Brain pericyte (primary cell): ENCODE data around the gene VAX1.
"Not testable (repeated sequence)": the region's sequence is repeated elsewhere in the genome, so short reads cannot be mapped to it uniquely, and the experiment has no call there.

Source experiments
- DNase-seq: peaks from one replicate; pipeline ENCODE4 v3.0.0-alpha.2; 2012; ENCODE audit warnings: low read depth, low spot score

The VAX1 gene

GRCh38 chr10:117135480-117136140, 2.5 kb downstream of the VAX1 start:
- DNase-seq, result no peak

DNA sequence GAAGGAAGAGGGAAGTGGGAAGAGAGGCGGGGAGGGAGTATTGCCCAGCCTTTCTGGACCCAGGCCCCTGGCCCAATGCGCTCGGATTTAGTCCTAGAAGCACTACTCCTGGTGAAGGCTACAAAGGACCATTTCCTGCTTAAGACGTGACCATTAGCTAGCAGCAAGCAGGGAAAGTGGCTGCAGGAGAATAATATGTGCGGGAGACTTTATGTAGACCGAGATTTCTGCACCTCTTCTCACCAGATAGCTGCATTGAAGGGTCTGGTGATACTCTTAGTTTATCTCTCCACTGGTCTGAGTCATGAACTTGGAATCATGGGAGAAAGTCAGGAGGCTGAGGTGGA, 3.1 kb downstream of the VAX1 start:
- no peak for DNase-seq

DNA sequence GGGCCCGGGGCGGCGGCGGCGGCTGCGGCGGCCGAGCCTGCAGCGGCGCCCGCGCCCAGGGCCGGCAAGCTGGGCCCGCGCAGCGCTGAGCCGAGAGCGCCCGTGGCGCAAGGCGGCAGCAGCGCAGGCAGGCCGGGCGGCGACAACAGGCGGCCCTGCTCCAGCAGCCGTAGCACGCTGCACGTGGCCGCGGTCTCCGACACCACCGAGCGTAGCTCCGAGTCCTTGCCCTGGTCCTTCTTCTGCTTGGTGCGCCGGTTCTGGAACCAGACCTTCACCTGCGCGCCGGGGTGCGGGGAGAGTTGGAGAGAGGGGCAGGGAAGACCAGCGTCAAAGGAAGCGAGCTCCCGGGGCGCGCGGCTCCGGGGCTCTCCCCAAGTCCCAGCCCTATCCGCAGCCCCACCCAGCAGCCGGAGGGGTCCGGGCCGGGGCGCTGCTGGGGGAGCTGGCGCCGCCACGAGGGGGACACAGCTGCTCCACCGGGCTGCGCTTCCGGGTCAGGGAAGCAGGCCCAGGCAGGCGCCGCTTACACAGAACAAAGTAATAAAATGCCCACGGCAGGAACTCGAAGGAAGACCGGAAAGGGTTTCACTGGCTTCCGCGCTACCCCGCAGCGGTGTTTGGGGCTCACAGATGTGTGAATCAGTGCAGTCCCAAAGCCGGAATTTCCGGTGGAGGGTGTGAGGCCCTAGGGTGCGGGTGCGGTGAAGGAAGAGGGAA, 3.6 kb downstream of the VAX1 start:
- no peak for DNase-seq

- DNase-seq, result no peak
These were observed 4.1 kb downstream of the VAX1 start for GRCh38 chr10:117134056-117134305.

DNA sequence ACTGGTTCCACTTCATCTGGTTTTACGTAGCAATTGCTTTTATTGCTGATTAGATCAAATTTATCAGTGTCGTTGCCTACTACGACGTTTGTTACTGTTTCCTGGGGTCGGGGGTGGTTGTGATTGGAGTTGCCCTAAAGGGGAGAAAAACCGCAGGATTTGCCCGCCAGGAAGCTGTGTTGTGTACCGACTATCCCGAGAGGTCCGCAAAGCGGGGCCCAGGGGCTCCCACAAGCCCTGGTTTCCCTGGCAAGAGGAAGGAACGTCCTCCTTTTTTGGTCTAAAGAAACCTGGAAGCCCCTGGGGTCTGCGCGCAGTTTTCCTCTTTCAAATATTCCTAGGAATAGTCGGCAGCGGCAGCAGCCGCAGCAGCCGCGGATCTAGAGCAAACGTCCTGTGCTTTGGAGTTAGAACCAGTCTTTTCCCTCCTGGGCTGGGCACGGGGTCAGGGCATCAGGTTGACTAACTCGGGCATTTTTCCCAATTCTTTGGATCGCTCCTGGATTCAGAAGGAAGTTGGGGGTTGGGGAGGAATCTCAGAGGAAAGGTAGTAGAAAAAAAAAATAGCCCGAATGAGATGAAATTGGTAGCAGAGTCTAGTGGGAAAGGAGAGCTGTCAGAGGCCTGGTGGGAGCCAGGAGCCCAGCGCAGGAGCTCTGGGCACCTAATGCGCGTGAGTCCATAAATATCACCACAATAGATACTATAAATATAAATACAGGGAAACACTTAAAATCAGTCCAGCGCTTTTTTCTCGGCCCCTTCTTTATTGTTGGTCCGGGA, 4.6 kb downstream of the VAX1 start:
- no peak for DNase-seq

GRCh38 chr10:117132751-117133231, 5.3 kb downstream of the VAX1 start:
- no peak for DNase-seq

DNA sequence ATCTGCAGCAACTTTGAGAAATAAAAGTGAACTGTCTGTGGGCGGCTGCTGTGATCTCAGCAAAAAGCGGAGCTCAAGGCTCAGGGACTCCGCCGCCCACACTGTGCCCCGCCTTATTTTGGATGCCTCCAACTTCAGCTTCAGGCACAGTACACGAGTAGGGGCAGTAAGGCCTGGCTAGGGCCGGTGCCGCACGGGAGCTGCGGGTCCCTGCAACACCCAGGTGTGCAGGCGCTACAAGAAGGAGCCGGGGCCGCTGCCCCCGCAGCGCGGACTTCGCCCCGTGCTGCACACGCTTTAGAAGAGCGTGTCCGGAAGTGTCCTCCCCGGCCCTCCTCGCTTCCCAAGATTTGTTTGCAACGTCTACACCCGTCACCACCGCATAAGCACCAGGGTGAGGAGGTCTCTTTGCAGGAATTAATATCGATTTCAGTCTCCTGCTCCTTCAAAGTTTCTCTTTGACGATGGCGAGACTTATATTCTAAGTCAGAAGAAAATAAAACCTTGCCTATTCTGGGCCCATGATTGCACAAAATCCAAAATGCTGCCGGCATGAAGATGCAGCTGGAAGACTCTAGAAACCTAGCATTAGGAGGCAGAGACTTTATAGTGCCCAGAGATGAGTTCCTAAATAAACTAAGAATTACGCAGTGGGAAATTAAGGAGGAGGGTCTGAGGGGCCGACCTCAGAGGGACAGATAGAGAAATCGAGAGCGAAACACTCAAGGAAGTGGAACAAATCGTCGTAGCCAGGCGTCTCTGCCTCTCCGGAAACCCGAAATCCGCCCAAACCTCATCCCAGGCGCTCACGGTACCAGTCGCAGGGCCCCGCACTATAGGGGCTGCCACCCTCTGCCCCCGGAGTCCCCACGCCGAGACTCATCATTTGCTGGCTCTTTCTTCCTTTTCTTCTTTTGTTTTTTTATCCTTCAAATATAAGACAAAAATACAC, 6.4 kb downstream of the VAX1 start:
- DNase-seq, result no peak

- no peak for DNase-seq
These were observed 7.2 kb downstream of the VAX1 start for GRCh38 chr10:117130862-117131375.

DNA sequence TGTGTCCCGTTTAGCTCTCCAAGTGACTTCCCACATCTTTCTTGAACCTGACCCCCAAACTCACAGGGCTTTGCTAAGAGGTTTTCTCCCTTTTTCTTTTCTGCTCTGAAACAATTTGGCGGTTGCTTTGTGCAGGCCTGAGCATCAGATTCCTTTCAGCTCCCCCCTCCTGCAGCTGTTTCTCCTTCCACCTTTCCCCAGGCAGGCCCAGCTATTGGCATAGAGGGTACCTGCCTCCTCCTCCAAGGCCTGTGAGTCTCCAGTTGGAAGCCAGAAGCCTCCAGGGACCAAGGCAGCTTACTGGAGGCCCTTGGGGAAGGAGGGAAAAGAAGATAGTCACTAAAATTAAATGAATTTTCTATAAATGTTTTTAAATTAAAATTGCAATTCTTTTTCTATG, 7.7 kb downstream of the VAX1 start:
- DNase-seq, result no peak

DNA sequence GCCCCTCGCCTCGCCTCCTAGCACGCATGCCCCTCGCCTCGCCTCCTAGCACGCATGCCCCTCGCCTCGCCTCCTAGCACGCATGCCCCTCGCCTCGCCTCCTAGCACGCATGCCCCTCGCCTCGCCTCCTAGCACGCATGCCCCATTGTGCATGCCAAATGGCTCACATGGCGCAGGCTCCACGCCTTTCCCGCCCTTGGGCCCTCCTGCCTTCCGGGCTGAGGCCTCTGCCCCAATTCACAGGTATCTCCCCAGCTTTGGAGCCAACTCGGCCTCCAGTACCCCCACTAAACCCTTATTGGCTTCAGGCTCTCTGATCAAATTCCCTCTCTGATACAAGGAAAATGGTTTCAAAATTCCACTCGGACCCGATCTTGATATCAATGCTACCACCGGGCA, 11.4 kb downstream of the VAX1 start:
- DNase-seq, result not testable (repeated sequence)

DNA sequence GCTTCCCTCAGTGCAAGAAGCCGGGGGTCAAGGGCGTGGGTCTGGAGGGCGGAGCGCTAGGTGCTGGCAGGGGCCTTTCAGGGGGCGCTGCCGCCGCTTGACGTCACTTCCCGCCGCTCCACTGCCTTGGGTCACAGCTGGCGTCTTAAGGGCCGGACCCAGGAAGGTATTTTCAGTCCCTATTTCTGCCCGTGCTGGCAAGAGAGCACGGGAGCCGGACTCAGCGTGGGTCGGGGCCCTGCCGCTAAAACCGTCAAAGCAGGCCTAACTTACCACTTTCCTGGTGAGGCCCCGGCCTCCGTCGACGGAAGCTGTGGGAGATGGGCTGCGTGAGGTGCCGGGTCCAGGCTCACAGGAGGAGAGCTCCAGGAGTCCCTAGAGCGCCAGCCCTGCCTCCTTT, 12.0 kb downstream of the VAX1 start:
- DNase-seq, result no peak

DNA sequence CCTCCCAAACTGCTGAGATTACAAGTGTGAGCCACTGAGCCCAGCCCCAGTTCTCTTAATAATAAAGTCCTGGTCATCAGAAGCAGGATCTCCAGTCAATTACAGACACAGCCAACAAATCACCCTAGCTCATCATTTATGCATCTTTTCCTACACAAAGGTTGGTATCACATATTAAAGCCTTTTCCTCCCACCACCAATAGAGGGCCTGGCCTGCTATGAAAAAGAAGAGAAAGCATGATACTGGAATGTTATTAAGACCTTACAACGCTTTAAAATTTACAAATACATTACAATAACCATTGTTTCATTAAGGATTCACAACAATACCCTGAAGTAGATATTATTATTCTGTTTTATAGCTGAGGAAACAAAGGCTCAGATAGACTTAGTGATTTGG, 25.9 kb downstream of the VAX1 start:
- DNase-seq, result no peak

GRCh38 chr10:117107238-117107637, 30.8 kb downstream of the VAX1 start:
- no peak for DNase-seq

DNA sequence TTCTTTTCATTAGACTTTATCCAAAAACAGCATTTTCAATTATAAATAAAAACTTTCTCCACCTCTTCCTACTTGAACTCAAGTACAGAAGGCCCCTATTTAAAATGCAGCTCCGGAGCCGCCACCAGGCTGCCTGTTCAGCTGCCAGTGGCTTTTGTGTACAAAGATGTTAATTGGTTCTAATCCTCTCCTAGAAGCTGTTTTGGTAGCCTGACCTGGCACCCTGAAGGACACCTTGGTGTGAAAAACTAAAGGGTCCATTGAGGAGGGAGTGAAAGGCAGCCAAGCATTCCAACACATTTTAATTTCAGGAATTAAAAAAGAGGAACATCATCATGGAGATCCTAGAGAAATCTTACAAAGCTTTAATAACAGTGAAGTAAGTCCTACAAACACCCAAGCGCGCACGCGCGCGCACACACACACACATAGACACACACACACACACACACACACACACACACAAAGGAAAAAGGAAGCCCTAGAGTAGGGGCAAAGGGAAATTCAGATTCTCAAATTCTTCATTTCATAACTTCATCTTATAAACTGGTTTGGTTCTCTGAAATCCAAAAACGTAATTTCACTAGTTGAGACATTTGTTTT, 41.4 kb downstream of the VAX1 start:
- no peak for DNase-seq

DNA sequence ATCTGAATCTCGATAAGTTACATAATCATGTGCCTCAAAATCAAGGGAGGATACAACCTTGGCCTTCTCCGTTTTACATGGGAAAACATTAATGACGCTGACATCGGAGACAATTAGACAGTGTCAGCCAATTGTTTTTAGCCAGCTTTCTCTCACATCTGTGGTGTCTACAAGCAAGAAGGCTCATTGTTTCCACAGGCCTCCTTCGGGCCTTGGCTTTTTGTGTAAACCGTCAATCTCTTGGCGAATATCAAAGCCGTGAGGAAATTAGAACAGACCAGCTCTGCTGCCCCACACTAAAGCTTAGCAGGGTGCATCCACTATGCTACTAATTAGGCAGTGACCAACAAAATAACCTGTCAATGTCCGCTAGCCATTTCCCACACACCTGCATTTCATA, 43.2 kb downstream of the VAX1 start:
- no peak for DNase-seq

DNA sequence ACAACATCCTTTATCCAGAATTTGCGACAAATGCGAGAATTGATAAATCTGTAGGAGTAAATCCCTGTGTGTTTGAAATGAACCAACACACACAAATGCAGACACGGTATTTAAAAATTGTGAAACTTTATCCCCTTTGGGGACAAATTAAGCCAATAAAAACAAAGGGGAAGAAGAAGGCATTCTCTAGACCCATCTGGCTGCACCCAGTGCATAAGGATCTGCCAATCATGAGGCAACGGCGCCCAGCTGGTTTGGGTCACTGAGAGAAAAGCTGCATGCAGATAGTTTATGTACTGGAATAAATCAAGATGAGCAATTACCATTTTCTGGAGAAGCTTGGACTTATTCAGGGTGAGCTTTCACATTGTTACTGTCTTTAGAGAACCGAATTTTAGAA, 45.7 kb downstream of the VAX1 start:
- no peak for DNase-seq

GRCh38 chr10:117090834-117091233, 47.2 kb downstream of the VAX1 start:
- no peak for DNase-seq

GRCh38 chr10:117087521-117087920, 50.5 kb downstream of the VAX1 start:
- DNase-seq, result no peak

DNA sequence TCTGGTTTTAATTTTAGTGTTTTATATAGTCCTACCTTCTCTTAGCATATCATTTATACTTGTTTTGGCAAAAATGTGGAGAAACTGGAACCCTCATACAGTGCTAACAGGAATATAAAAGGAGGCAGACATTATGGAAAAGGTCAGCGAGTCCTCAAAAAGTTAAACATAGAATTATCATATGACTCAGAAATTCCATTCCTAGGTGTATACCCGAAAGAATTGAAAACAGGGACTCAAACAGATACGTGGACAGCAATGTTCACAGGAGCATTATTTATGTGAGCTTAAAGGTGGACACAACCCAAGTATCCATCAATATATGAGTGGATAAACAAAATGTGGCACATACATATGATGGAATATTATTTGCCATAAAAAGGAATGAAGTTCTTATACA, 51.5 kb downstream of the VAX1 start:
- no peak for DNase-seq

GRCh38 chr10:117084421-117085246, 53.4 kb downstream of the VAX1 start:
- DNase-seq, result not testable (repeated sequence)
